A549 (cell line): ENCODE results near the gene FLVCR1.

Experiments
- CTCF ChIP-seq: fragments of >200 bp; sonication (Bioruptor Twin); formaldehyde crosslinking; IDR thresholded peaks from 3 replicates; pipeline ENCODE4 v1.5.1; 2016
- ESRRA ChIP-seq: fragments of 150-350 bp; IDR thresholded peaks from 2 replicates; pipeline ENCODE4 v1.6.1; 2014; ENCODE audit warnings: mild to moderate bottlenecking, low read length, borderline replicate concordance
- HES2 ChIP-seq: fragments of >200 bp; sonication (Bioruptor Twin); formaldehyde crosslinking; IDR thresholded peaks from 2 replicates; pipeline ENCODE4 v1.6.1; 2016
- JUN ChIP-seq, 2 experiments: fragments of >200 bp; sonication (Bioruptor Twin); formaldehyde crosslinking; IDR thresholded peaks; 2 replicates in 1 of 2; 3 replicates in 1 of 2; pipeline ENCODE4 v1.6.1; 2016 to 2017
- POLR2A ChIP-seq: IDR thresholded peaks from 2 replicates; pipeline ENCODE4 v1.6.1; 2012; ENCODE audit warnings: mild to moderate bottlenecking, low read length

GRCh38 chr1:212884592-212884991 is 26.5 kb downstream of the FLVCR1 start:
- no peak for TF ChIP-seq POLR2A
- no peak for TF ChIP-seq CTCF
- TF ChIP-seq HES2, result no peak
- TF ChIP-seq JUN (IDR thresholded peaks at IDR 0.05), result no peak
- TF ChIP-seq ESRRA, result no peak
